Naive B cell (primary cell): ENCODE measurements around the gene SMAD4. TPM values are rescaled to one million over a fixed set of nuclear protein-coding genes. Genes with fewer than 3 reads are reported as not detected.

Experiments
- ATAC-seq, 2 donors: fragments of 150-1000 bp; cut with Tn5 transposase; 2 replicates each; pipeline ENCODE4 v1.10.0; 2021; ENCODE audit warnings: low read depth in 2 of 2, mild to moderate bottlenecking in 2 of 2, moderate library complexity in 2 of 2
- DNase-seq: peaks from one replicate; pipeline ENCODE4 v3.0.0; 2022
- H3K27ac Mint-ChIP-seq, 6 donors: one replicate each; pipeline ENCODE4 v1.8.0; 2020 to 2022; ENCODE audit warnings: mild to moderate bottlenecking in 6 of 6, mixed read lengths in 6 of 6, moderate library complexity in 5 of 6, inconsistent platforms in 2 of 6
- H3K27me3 Mint-ChIP-seq, 3 donors: one replicate each; pipeline ENCODE4 v1.8.0; 2021 to 2022; ENCODE audit warnings: mixed read lengths in 3 of 3, mild to moderate bottlenecking in 1 of 3
- H3K36me3 Mint-ChIP-seq, 2 donors: one replicate each; pipeline ENCODE4 v1.8.0; 2020 to 2022; ENCODE audit warnings: mixed read lengths in 2 of 2, inconsistent platforms in 1 of 2, mild to moderate bottlenecking in 1 of 2
- H3K4me1 Mint-ChIP-seq, 3 donors: one replicate each; pipeline ENCODE4 v1.8.0; 2020 to 2022; ENCODE audit warnings: mixed read lengths in 3 of 3, inconsistent platforms in 1 of 3, mild to moderate bottlenecking in 1 of 3, moderate library complexity in 1 of 3
- H3K4me3 Mint-ChIP-seq, 8 donors: one replicate each; pipeline ENCODE4 v1.8.0; 2020 to 2022; ENCODE audit warnings: mild to moderate bottlenecking in 8 of 8, mixed read lengths in 8 of 8, moderate library complexity in 8 of 8, inconsistent platforms in 2 of 8
- H3K9me3 Mint-ChIP-seq, 7 donors: one replicate each; pipeline ENCODE4 v1.8.0; 2020 to 2022; ENCODE audit warnings: mixed read lengths in 7 of 7, mild to moderate bottlenecking in 5 of 7, inconsistent platforms in 2 of 7, moderate library complexity in 1 of 7
- polyA plus RNA-seq, 6 donors: library from polyadenylated mRNA; unstranded; fragments of 300-500 nt; fragmentation: Illumina TruSeq; gene quantifications; one replicate each; pipeline ENCODE4 v1.2.3, GENCODE V29; 2021; ENCODE audit warnings: low read depth in 6 of 6

The SMAD4 gene
- polyA plus RNA-seq, 6 donors from 2014 or later, result 11.8 to 104 (median 76.7) TPM

DNA sequence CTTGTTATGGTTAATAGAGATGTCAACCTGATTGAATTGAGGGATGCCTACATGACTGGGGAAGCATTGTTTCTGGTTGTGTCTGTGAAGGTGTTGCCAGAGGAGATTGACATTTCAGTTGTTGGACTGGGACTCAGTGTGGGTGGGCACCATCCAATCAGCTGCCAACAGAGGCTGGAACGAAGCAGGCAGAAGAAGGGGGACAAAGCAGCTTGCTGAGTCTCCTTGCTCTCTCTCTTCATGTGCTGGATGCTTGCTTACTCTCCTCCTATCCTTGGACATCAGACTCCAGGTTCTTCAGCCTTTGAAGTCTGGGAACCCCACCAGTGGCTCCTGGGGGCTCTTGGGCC is 22.2 kb upstream of the SMAD4 start:
- no peak for DNase-seq
- H3K36me3 Mint-ChIP-seq, result no peaks in the 10 kb centered on the region
- ATAC-seq, result no peak
- peaks cover 0 to 7% (median 0%) of the 10 kb centered on the region in 7 donors for H3K9me3 Mint-ChIP-seq
- H3K27ac Mint-ChIP-seq, result no peak overlapping the region
- H3K4me1 Mint-ChIP-seq, result peaks cover 0 to 9% (median 0%) of the 10 kb centered on the region in 3 donors
- H3K4me3 Mint-ChIP-seq, result no peak overlapping the region
- H3K27me3 Mint-ChIP-seq, result no peaks in the 10 kb centered on the region

DNA sequence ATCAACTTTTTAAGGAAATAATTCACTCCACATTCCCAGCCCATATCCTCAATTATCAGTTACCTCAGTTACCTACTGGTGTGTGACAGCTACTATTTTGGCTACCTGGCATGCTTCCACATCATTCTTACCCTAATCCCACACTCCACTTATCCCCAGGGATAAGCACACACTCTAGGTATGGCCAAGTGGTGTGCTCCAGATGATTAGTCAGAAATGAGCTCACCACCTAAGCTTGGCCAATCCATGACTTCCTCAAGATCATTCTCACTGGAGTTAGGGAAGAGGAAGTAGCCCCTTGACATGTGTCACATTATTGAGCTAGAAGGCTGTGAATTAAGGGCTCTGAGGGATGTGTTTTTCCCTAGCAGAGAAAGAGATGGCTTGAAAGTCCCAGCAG is 20.9 kb upstream of the SMAD4 start:
- DNase-seq (no peak), ATAC-seq (no peak)
- H3K9me3 Mint-ChIP-seq, result no peaks in the 10 kb centered on the region

DNA sequence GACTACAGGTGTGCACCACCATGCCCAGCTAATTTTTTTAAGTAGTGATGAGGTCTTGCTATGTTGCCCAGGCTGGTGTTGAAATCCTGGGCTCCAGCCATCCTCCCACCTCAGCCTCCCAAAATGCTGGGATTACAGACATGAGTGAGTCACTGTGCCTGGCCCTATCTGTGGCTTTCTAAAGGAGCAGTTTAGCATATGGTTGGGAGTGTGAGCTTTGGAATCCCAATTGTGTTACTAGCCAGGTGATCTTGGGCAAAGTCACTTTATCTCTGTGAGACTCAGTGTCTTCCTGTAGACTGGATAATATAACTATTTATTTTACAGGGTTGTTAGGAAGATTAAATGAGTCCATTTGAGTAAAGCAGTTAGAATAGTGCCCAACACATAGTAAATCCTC is 19.8 kb upstream of the SMAD4 start:
- ATAC-seq, result no peak
- Mint-ChIP-seq H3K4me3 (no peak overlapping the region), H3K9me3 (peaks cover 0 to 4% (median 0%) of the 10 kb centered on the region in 7 donors), H3K27me3 (no peaks in the 10 kb centered on the region), H3K4me1 (peaks cover 0 to 9% (median 0%) of the 10 kb centered on the region in 3 donors), H3K36me3 (peaks cover 1 to 4% of the 10 kb centered on the region in 2 donors), H3K27ac (no peak overlapping the region)
- DNase-seq, result no peak

More for the DNA sequence above, 20.9 kb upstream of the SMAD4 start:
- Mint-ChIP-seq H3K36me3 (no peaks in the 10 kb centered on the region), H3K4me1 (peaks cover 0 to 9% (median 0%) of the 10 kb centered on the region in 3 donors), H3K4me3 (no peak overlapping the region), H3K27me3 (no peaks in the 10 kb centered on the region), H3K27ac (no peak overlapping the region)

DNA sequence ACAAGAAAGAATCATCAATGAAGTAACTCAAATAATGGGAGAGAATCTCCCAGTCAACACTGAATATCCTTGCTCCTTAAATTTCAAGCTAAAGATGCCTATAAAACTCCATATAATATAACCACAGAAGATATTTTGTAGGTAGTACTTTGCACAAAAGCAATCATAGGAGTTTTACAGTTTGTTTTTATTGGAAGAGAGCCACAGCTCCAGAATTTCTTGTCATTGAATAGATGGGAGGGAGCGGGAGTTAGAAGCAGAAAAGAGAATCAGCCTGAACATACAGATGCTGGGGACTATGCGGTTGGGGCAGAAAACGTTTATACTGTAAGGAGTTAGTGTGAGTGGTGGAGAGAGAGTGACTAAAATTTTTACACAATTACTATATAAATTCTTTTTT is 18.3 kb upstream of the SMAD4 start:
- peaks cover 4 to 7% of the 10 kb centered on the region in 2 donors for H3K36me3 Mint-ChIP-seq
- ATAC-seq, result no peak

DNA sequence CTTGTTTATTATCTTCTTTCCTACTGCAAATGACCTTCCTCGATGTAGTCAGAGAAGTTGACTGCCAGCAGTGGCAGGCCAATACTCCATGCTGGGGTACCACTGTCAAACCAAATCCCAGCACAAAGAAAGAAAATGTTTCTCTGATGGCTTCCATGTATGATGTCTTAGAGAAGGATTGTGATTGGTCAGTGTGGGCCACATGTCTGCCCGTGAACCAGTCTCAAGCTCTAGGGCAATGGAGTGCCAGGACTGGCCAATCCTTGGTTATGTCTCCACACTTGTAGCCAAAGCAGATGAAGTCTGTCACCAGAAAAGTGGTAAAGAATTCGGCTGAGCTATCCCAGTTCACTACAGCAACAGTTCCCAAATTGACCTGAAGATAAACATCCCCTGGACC is 17.6 kb upstream of the SMAD4 start:
- H3K4me1 Mint-ChIP-seq, result peaks cover 0 to 9% (median 0%) of the 10 kb centered on the region in 3 donors
- DNase-seq, result no peak
- H3K9me3 Mint-ChIP-seq, result peaks cover 0 to 8% (median 0%) of the 10 kb centered on the region in 7 donors
- no peak for ATAC-seq
- no peak overlapping the region for H3K27ac Mint-ChIP-seq
- H3K4me3 Mint-ChIP-seq, result no peak overlapping the region
- no peaks in the 10 kb centered on the region for H3K27me3 Mint-ChIP-seq
- H3K36me3 Mint-ChIP-seq, result peaks cover 4 to 7% of the 10 kb centered on the region in 2 donors

More for the DNA sequence above, 18.3 kb upstream of the SMAD4 start:
- DNase-seq, result no peak
- peaks cover 0 to 9% (median 0%) of the 10 kb centered on the region in 3 donors for H3K4me1 Mint-ChIP-seq
- H3K9me3 Mint-ChIP-seq, result peaks cover 0 to 8% (median 0%) of the 10 kb centered on the region in 7 donors
- H3K4me3 Mint-ChIP-seq, result no peak overlapping the region
- H3K27me3 Mint-ChIP-seq, result no peaks in the 10 kb centered on the region
- no peak overlapping the region for H3K27ac Mint-ChIP-seq

DNA sequence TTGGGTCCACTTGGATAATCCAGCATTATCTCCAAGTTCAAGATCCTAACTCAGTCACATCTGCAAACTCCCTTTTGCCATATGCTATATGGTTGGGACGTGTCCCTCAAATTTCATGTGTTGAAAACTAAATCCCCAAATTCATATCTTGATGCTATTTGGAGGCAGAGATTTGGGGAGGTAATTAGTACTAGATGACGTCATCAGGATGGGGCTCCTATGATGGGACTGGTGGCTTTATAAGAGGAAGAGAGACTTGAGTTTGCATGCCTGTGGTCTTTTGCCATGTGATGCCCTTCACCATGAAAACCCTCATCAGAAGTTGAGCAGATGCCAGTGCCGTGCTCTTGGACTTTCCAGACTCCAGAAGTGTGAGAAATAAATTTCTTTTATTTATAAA is 16.8 kb upstream of the SMAD4 start:
- H3K9me3 Mint-ChIP-seq, result peaks cover 0 to 8% (median 0%) of the 10 kb centered on the region in 7 donors
- DNase-seq (no peak), ATAC-seq (no peak)
- H3K27me3 Mint-ChIP-seq, result no peaks in the 10 kb centered on the region
- H3K27ac Mint-ChIP-seq, result no peak overlapping the region
- H3K36me3 Mint-ChIP-seq, result peaks cover 4 to 7% of the 10 kb centered on the region in 2 donors
- H3K4me3 Mint-ChIP-seq, result no peak overlapping the region
- peaks cover 0 to 9% (median 0%) of the 10 kb centered on the region in 3 donors for H3K4me1 Mint-ChIP-seq

DNA sequence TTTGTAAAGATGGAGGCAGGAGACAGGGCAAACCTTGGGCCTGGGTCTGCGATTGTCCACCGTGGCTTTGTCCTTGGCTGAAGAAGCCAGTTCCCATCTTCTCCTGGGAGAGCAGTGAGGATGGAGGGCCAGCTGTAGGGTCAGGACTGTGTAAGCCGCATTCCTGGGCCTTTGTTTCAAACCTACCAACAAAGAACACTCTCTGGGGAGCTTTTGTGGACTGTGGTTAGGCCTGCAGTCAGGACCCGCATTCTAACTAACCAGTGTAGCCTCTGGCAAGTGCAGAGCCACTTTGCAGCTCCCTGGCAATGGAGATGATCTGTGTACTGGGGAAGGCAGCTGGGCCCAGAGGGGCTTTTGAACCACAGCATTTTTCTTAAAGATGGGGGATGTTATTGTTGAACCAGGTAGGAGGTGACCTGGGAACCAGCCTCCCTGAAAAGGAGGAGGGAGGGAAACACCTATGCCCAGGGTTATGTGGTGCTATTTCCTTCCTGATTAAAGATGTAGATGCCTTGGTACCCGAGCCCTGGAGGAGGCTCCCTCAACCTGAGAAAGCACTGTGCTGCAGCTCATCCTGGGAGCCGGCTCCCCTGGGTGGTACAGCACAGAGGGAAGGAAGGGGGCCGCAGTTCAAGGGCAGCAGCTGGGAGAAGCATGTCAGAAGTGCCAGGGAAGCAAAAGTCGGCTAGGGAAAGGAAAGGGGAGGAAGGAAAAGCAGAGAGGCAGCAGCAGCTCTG is 12.7 kb upstream of the SMAD4 start:
- H3K36me3 Mint-ChIP-seq, result peaks cover 4 to 7% of the 10 kb centered on the region in 2 donors
- peaks cover 0 to 5% (median 0%) of the 10 kb centered on the region in 3 donors for H3K4me1 Mint-ChIP-seq
- no peak for DNase-seq
- H3K27ac Mint-ChIP-seq, result peak overlapping the region in 3 of 6 donors; percentile 19 to 90 (median 47)
- no peak for ATAC-seq
- H3K4me3 Mint-ChIP-seq, result no peak overlapping the region
- no peaks in the 10 kb centered on the region for H3K27me3 Mint-ChIP-seq
- peaks cover 0 to 8% (median 0%) of the 10 kb centered on the region in 7 donors for H3K9me3 Mint-ChIP-seq

DNA sequence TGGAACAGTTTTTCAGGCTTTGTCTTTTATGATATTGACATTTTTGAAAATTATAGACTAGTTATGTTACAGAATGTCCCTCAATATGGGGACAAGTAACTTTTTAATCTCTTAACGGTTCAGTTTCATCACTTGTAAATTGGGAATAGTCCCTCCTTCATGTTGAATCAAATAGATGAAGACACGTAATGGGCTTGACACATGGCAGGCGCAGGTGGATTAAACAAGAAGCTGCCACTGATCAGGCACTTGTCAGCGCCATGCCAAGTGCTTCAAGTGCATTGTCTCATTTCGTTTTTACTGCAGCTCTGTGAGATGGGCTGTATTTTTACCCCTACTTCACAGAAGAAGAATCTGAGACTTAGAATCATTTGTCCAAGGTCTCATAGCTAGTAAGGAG is 9.5 kb upstream of the SMAD4 start:
- no peak overlapping the region for H3K4me3 Mint-ChIP-seq
- ATAC-seq, result no peak

DNA sequence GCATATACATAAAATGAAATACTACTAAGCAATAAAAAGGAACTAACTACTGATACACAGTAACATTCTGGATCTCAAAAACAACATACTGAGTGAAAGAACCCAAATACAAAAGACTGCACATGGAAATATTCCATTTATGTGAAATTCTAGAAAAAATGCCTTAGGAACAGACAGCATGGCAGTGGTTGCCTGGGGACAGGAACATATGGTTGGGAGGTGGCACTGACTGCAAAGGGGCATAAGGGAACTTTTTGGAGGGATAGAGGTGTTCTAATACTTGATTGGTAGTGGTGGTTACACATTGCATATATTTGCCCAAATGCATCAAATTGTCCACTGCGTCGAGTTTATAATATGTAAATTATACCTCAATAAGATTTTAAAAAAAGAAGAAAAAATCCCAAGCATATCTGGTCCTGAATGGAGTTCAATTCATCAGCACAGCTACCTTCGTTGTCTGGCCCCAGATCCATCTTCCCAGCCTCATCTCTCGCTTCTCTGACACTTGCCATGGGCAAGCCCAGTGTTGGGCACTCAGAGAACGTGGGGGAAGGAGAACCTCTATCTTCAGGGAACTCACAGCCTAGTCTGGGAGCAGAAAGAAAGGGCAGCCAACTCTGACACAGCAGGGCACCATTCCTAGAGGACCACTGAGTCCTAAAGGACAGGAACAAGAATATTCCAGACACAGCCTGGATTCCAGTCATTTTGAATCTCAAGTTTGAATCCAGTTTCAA is 8.6 kb upstream of the SMAD4 start:
- no peak overlapping the region for H3K4me3 Mint-ChIP-seq
- H3K36me3 Mint-ChIP-seq, result peaks cover 0 to 6% of the 10 kb centered on the region in 2 donors
- H3K27ac Mint-ChIP-seq, result peak overlapping the region in 1 of 6 donors; percentile 5
- DNase-seq, result no peak
- H3K9me3 Mint-ChIP-seq, result peaks cover 0 to 4% (median 0%) of the 10 kb centered on the region in 7 donors
- H3K27me3 Mint-ChIP-seq, result no peaks in the 10 kb centered on the region
- H3K4me1 Mint-ChIP-seq, result peaks cover 0 to 5% (median 0%) of the 10 kb centered on the region in 3 donors
- ATAC-seq, result no peak

More for the DNA sequence above, 9.5 kb upstream of the SMAD4 start:
- peaks cover 0 to 4% (median 0%) of the 10 kb centered on the region in 7 donors for H3K9me3 Mint-ChIP-seq
- DNase-seq, result no peak
- no peak overlapping the region for H3K27ac Mint-ChIP-seq
- peaks cover 3 to 6% of the 10 kb centered on the region in 2 donors for H3K36me3 Mint-ChIP-seq
- peaks cover 0 to 5% (median 0%) of the 10 kb centered on the region in 3 donors for H3K4me1 Mint-ChIP-seq
- H3K27me3 Mint-ChIP-seq, result no peaks in the 10 kb centered on the region

DNA sequence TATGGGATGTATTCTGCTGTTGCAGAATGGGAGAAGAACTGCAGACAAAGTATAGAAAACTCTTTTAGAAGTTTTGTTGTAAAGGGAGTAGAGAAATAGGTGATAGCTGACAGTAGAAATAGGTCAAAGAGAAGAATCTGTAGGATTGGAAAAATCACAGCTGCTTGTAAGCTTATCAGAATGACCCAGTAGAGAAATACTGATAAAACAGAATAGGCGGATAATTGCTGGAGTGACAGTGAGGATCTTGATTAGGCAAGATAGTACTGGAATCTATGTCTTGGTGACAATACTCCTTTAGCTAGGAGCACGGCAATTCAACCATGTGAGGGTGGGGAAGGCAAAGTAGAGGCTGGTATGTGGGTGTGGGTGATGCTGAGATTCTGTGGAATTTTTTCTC is 4.5 kb upstream of the SMAD4 start:
- DNase-seq (no peak), ATAC-seq (no peak)
- Mint-ChIP-seq H3K27me3 (no peaks in the 10 kb centered on the region), H3K4me1 (peaks cover 16 to 27% (median 18%) of the 10 kb centered on the region in 3 donors), H3K9me3 (peaks cover 0 to 4% (median 0%) of the 10 kb centered on the region in 7 donors), H3K36me3 (peaks cover 0 to 6% of the 10 kb centered on the region in 2 donors), H3K27ac (no peak overlapping the region), H3K4me3 (no peak overlapping the region)

DNA sequence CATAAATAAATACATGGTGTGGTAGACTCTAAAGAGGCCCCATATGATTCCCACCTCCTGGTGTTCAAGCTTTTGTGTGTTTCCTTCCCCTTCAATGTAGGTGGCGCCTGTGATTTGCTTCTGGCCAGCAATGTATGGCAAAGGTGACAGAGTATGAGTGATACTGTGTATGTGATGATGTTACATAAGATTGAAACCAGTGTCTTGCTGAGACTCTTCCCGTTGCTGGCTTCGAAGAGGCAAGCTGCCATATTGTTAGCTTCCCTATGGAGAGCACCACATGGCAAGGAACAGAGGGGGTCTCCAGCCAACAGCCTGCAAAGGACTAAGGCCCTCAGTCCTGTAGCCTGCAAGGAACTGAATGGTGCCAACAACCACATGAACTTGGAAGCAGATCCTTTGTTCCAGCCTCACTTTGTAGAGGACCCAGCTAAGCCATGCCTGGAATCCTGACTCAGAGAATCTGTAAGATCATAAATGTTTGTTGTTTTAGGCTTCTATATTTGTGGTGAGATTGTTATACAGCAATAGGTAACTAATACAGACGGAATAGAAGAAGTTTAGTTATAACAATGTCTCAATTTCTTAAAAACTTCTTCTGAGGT is 1.7 kb upstream of the SMAD4 start:
- ATAC-seq (no peak), DNase-seq (no peak)
- Mint-ChIP-seq H3K4me1 (peaks cover 32 to 49% (median 39%) of the 10 kb centered on the region in 3 donors), H3K36me3 (peaks cover 0 to 5% of the 10 kb centered on the region in 2 donors), H3K9me3 (peaks cover 0 to 4% (median 0%) of the 10 kb centered on the region in 7 donors), H3K27ac (peak overlapping the region in 4 of 6 donors; percentile 25 to 98 (median 86)), H3K27me3 (no peaks in the 10 kb centered on the region), H3K4me3 (peak overlapping the region in 6 of 8 donors; percentile 94 to 99 (median 96))

DNA sequence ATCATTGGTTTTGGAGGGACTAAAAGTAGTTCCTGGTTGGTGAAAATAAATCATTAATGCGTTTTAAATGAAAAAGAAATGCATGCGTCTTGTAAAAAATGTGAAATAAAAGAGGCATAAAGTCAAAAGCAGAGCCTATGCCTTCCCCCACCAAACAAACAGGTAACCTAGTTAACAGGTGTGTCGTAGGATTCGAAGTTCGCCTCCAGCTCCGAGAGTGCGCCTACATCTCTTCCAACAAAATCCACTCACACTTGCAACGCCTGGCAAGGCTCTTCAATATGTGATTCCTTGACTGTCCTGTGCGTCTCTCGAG is 677 bp upstream of the SMAD4 start:
- no peaks in the 10 kb centered on the region for H3K9me3 Mint-ChIP-seq
- peaks cover 33 to 57% (median 46%) of the 10 kb centered on the region in 3 donors for H3K4me1 Mint-ChIP-seq
- H3K4me3 Mint-ChIP-seq, result peak overlapping the region; percentile 94 to 99 (median 96)
- H3K36me3 Mint-ChIP-seq, result no peaks in the 10 kb centered on the region
- no peaks in the 10 kb centered on the region for H3K27me3 Mint-ChIP-seq
- DNase-seq (no peak), ATAC-seq (no peak)
- peak overlapping the region; percentile 97 to 99 (median 98) for H3K27ac Mint-ChIP-seq

DNA sequence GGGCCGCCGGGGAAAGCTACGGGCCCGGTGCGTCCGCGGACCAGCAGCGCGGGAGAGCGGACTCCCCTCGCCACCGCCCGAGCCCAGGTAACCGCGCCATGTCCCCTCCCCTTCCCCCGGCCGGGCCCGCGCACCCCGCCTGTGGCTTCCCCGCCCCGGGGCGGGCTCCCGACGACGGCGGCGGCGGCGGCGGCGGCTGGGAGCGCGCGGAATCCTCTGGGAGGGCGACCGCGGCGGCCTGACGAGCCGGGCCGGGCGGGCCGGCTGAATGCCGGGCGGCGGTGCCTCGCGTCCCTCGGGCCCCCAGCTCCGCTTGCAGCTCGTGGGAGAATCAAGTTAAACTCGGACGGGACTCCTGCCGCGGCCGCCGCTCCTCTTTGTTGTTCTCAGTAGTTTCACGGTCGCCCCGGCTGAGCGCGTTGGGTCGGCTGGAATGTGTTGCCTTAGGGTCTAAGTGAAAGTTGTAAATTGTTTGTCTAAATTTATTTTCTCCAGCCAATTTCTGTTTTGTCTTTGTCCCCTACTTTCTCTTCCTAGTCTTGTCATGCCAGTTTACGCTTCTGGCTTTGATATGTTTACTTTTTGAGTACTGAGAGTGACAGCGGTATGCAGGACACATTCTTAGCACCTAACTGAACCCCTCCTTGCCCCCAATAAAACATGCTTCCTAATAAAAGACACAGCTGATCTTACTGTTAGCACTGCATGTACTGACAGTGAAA is 685 bp downstream of the SMAD4 start:
- Mint-ChIP-seq H3K36me3 (no peaks in the 10 kb centered on the region), H3K4me1 (peaks cover 46 to 66% (median 56%) of the 10 kb centered on the region in 3 donors), H3K4me3 (peak overlapping the region; percentile 90 to 97 (median 94)), H3K27me3 (no peaks in the 10 kb centered on the region), H3K9me3 (no peaks in the 10 kb centered on the region), H3K27ac (peak overlapping the region; percentile 87 to 98 (median 97))
- DNase-seq (peak; percentile 63), ATAC-seq (peak; percentile 68 to 72)
